GM18511 (cell line): ENCODE measurements around the gene RPS27.
"Not testable (repeated sequence)": the region's sequence is repeated elsewhere in the genome, so short reads cannot be mapped to it uniquely, and the experiment has no call there.

ENCODE experiments used
- ATAC-seq: cut with Tn5 transposase; IDR thresholded peaks from one replicate; pipeline ENCODE4 v1.9.1; 2021; ENCODE audit warnings: mild to moderate bottlenecking, moderate library complexity; ENCODE audit not compliant: unreplicated experiment

Gene RPS27

DNA sequence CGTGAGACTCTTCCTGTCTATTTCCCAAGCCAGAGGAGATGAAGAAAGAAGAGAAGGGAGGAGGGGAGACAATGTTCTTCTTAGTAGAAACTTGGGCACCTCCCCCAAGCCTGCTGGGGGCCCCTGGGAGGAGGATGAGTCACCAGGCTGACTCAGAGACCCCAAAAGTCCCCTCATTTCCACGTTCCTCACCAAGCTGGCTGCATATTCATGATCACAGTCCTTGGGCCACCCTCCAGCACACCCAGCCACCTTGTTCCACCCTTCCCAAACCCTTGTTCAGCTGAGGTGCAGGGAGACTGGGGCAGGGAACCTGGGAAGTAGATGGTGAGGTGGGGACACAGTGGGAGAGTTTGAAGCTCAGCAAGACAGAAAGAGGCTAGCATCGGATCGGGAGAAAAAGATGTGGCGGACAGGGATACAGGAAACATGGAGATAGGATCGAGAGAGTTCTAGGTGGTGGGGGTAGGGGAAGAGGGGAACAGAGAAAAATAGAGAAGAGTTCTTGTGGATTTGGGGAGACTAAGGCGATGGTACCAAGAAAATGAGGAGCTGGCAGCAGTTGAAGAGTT is 5.1 kb upstream of the RPS27 start:
- no peak for ATAC-seq

GRCh38 chr1:153985941-153986761 is 4.4 kb upstream of the RPS27 start, which contains the start of gene RAB13:
Gene RAB13 (minus strand): TSS chr1:153986339. CDS start chr1:153986236, 103 bp downstream.
- no peak for ATAC-seq

DNA sequence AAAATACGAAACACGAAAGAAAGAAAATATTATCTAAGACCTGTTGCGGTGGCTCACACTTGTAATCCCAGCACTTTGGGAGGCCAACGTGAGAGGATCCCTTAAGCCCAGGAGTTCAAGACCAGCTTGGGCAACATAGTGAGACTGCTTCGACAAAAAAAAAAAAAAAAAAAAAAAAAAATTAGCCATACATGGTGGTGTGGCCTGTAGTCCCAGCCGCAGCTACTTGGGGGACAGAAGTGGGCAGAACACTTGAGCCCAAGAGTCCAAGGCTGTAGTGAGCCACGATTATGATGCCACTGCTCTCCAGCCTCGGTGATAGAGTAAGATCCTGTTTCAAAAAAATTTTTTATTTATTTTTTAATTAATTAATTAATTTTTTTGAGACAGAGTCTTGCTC is 2.9 kb upstream of the RPS27 start:
- ATAC-seq, result no peak

DNA sequence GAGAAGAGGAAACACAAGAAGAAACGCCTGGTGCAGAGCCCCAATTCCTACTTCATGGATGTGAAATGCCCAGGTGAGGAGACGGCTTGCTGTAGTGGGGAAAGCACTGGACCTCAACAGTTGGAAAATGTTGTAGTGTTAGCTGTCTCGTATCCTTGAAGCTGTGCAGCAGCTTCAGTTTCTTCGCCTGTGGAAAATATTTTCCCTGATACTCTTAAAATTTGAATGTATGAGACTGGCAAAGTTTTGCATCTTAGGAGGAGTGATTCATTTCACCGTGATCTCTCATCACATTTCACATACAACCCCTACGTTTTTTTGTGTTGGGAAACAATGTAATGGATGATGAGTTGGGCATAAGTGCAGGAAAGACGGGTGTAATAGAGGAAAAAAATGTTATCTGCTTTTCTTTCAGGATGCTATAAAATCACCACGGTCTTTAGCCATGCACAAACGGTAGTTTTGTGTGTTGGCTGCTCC is 629 bp downstream of the RPS27 start:
- no peak for ATAC-seq

DNA sequence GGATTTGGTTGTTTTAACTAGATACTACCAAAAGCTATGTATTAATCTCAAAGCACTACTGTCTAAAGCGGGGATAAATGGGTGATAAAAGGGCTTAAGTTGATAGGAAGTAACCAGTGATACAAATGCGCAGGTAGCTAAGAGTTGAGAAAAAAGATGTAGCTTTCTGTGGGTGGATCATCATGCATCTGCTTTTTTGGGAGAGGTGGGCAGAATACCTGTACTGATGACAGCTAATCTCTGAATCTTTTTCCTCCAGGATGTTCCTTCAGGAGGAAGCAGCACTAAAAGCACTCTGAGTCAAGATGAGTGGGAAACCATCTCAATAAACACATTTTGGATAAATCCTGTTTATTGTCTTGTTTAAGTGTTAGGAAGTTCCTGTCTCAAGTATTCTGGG is 1.2 kb downstream of the RPS27 start:
- ATAC-seq, result no peak

- ATAC-seq, result no peak
Observed at GRCh38 chr1:153995202-153995601, 4.6 kb downstream of the RPS27 start.

DNA sequence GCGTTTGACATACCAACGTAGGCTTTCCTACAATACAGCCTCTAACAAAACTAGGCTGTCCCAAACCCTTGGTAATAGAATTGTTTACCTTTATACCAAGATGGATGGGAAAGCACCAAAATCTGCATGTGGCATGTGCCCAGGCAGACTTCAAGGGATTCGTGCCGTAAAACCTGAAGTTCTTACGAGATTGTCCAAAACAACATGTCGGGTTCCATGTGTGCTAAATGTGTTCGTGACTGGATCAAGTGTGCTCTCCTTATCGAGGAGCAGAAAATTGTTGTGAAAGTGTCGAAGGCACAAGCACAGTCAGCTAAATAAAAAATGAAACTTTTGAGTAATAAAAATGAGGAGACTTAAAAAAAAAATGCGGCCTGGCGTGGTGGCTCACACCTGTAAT is 5.1 kb downstream of the RPS27 start:
- ATAC-seq, result no peak

GRCh38 chr1:153996882-153997281 is 6.3 kb downstream of the RPS27 start:
- ATAC-seq, result not testable (repeated sequence)

DNA sequence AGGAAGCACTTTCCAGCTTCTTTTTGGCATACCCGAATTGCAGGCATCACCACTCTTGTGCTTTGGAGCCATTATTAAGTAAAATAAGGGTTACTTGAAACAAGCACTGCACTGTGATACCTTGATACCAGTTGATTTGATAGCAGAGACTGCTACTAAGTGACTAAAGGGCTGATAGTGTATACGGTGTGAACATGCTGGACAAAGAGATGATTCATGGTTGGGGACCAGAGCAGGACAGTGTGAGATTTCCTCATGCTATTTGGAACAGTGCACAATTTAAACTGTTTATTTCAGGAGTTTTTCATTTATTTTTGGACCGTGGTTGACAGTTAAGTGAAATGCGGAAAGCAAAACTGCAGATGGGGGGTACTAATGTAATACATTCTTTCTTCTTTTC is 9.9 kb downstream of the RPS27 start:
- ATAC-seq, result no peak

DNA sequence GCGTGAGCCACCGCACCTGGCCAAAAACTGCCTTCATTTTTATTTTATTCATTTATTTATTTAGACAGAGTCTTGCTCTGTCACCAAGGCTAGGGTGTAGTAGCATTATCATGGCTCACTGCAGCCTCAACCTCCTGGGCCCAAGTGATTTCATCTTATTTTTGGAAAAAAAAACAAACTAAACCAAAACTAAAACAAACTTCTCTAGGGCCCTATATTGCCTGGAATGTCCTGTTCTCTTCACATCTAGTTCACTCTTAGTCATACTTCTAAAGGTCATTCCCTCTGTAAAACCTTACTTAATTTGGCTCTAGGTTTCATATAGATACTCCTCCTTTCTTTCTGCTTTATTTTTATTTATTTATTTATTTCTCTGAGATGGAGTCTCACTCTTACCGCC is 15.6 kb downstream of the RPS27 start:
- no peak for ATAC-seq

DNA sequence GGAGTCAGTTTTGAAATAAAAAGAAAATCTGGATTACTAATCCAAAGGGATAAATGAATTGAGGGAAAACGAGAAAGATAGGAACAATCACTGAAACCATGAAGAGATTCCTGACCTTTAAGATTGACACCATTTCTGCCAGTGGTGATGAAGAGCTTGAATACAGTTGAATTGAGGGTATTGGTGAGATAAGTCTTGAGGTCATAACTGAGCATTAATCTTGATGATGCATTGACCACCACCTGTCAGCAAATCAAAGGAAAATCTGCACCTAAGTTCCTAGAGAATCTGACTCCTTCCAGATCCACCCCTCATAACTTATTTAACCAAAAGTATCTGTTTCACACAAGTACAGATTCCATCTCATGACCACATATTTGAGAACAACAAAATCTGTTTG is 21.6 kb downstream of the RPS27 start:
- ATAC-seq, result no peak

- ATAC-seq, result not testable (repeated sequence)
Observed at GRCh38 chr1:154012543-154012942, 22.0 kb downstream of the RPS27 start.

GRCh38 chr1:154014154-154014907 is 23.8 kb downstream of the RPS27 start:
- no peak for ATAC-seq

GRCh38 chr1:154019269-154019668 is 28.7 kb downstream of the RPS27 start:
- no peak for ATAC-seq

DNA sequence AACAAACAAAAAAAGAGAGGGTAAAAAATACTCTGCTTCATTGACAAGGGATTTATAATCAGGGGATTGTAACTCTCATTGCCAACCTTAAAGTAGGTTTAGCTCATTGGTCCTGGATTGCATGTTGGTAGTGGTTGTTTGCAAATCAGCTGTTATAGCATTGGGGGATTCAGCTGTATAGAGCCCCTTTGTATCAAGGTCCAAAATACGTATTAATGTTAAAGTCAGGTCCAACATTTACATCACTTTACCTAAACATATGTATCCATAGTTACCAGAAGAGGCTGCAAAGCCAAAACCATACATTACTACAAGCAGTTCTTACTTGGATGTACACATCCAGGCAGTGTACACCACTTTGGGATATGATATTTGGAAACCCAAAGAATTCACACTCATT is 29.4 kb downstream of the RPS27 start:
- ATAC-seq, result no peak

DNA sequence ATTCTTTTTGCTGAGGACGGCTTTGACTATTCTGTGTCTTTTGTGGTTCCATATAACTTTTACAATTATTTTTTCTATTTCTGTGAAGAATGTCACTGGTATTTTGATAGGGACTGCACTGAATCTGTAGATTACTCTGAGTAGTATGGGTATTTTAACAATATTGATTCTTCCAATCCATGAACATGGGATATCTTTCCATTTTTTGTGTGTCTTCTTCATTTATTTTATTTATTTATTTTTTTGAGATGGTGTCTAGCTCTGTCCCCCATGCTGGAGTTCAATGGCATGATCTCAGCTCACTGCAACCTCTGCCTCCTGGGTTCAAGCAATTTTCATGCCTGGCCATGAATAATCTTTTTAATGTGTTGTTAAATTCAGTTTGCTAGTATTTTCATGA is 43.1 kb downstream of the RPS27 start:
- not testable (repeated sequence) for ATAC-seq
